ENCODE data around the gene CGB2. TPM values are rescaled to one million over a fixed set of nuclear protein-coding genes. Genes with fewer than 3 reads are reported as not detected.

CGB2 gene
- total and polyA plus RNA-seq, 4 experiments from 2014 or later, result not detected

DNA sequence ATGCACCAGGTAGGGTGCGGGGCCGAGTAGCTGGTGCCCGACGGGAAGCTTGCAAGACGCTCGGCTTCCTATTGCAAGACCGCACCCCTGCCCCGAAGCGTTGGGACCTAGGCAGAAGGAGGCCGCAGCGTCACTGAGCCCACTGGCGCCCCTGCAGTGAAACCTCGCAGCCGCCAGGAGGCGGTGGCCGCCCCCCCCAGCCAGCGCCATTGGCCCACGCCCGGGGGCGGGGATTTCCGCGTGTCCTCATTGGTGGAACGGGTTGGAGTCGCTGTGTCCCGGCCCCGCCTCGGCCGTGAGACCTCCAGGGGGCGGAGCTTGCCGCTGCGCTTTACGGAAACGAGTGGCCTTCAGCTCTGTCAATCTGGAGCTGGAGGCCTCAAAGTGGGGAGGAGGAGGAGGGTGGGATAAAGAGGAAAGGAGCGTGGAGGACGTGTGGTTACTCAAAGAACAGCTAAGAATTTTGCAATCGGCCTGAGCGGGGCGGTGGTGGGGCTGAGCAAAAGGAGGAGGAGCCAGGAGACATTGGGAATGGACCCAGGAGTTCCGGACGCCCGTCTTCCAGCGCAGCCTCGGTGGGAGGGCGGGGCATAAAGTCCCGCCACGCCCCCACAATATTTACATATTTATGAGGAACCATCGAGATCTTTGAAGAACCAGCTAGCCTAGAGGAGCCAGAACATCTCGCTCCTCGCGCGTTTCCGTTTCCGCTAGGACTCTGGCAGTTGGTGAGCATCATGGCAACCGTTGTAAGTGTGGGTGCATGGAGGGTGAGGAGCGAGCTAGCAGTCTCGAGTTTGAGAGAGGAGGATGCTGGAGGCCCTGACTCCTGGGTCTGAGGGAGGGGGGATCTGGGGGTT lies 38.3 kb upstream of the CGB2 start, which contains the start of the genes GYS1 and RUVBL2:
GYS1 (minus strand) TSS at position 135 of the 860 bp plus-strand sequence. CDS start 197 bp downstream, outside the sequence.
RUVBL2 (plus strand) TSS at position 713 of the 860 bp plus-strand sequence; CDS start at position 738, 25 bp downstream.
- H3K4me3 Mint-ChIP-seq, result peak within 1 kb of the TSS; percentile 90 to 98 (median 96)
- no peaks in the 10 kb centered on the region for H3K9me3 Mint-ChIP-seq
- peak within 1 kb of the TSS; percentile 91 to 98 for H3K4me3 ChIP-seq (ENCODE audit: low read length in 2 of 2)
- peak within 1 kb of the TSS; percentile 82 for H3K27ac ChIP-seq (ENCODE audit: low read depth, low read length)
- intact Hi-C loops (cut with micrococcal nuclease), result loop anchor here (1.0 to 10.0 kb wide), 10 partner anchors 25 to 647 kb away; partner anchors contain the start of genes C19orf73, CGB7, DBP and PPFIA3
- peaks cover 30% of the 10 kb centered on the region for H3K4me1 ChIP-seq (ENCODE audit: insufficient read depth, low read length)
- no peaks in the 10 kb centered on the region for H3K36me3 ChIP-seq (ENCODE audit: insufficient read depth, low read length)
- H3K27me3 ChIP-seq (ENCODE audit: insufficient read depth, low read length), result no peaks in the 10 kb centered on the region
- no peaks in the 10 kb centered on the region for H3K27me3 Mint-ChIP-seq
- peaks cover 23 to 56% (median 31%) of the 10 kb centered on the region in 4 donors for H3K4me1 Mint-ChIP-seq
- ChIA-PET CTCF (ENCODE audit: partially characterized antibody) (interaction anchor here (0.6 to 2.4 kb wide), 53 partner anchors 9 to 783 kb away, joined by 3 to 21 read pairs (median 4); partner anchors contain the start of genes BAX, CA11, FTL and HSD17B14), POLR2A (ENCODE audit: partially characterized antibody) (interaction anchor here (0.7 to 4.1 kb wide), 36 partner anchors 9 to 820 kb away, joined by 3 to 68 read pairs (median 4); partner anchors contain the start of genes BAX, CA11, CGB7 and DHDH)
- peak within 1 kb of the TSS; percentile 84 to 99 (median 98) for H3K27ac Mint-ChIP-seq
- peak; percentile 99 to 100 (median 99) for DNase-seq
- no peaks in the 10 kb centered on the region for H3K9me3 ChIP-seq (ENCODE audit: control insufficient read depth in 1 of 2, low read length in 2 of 2)
- H3K36me3 Mint-ChIP-seq, result peaks cover 4 to 20% of the 10 kb centered on the region in 2 donors

DNA sequence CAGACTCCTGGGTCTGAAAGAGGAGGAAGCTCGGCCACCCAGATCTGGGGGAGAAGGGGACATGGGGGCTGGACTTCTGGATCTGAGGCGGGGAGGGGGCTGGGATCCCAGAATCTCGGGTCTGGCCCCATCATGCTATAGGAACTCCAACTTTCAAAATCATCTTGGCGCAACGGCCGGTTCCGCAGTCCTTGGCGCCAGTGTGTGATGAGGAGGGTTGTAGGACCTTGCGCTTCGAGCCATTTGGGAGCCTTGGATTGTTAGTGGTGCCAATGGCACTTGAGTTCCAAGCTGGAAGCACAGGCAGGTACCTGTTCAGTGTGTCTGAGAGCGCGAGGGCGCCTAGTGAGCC lies 37.7 kb upstream of the CGB2 start:
- no peak for DNase-seq
- intact Hi-C loops (cut with micrococcal nuclease), result loop anchor here (5.0 to 10.0 kb wide), 2 partner anchors 61 to 357 kb away; partner anchors contain the start of genes CGB7 and DBP
- Histone ChIP-seq H3K27me3 (ENCODE audit: insufficient read depth, low read length) (no peaks in the 10 kb centered on the region), H3K27ac (ENCODE audit: low read depth, low read length) (peak overlapping the region; percentile 82), H3K4me1 (ENCODE audit: insufficient read depth, low read length) (peaks cover 30% of the 10 kb centered on the region), H3K4me3 (ENCODE audit: low read length in 2 of 2) (peak overlapping the region; percentile 80 to 91), H3K36me3 (ENCODE audit: insufficient read depth, low read length) (no peaks in the 10 kb centered on the region), H3K9me3 (ENCODE audit: control insufficient read depth in 1 of 2, low read length in 2 of 2) (no peaks in the 10 kb centered on the region)
- Mint-ChIP-seq H3K27ac (peak overlapping the region; percentile 84 to 99 (median 98)), H3K4me3 (peak overlapping the region; percentile 90 to 98 (median 96)), H3K27me3 (no peaks in the 10 kb centered on the region), H3K36me3 (peaks cover 4 to 15% of the 10 kb centered on the region in 2 donors), H3K4me1 (peaks cover 23 to 56% (median 31%) of the 10 kb centered on the region in 4 donors), H3K9me3 (no peaks in the 10 kb centered on the region)
- CTCF ChIA-PET (ENCODE audit: partially characterized antibody), result interaction anchor here (0.7 to 2.4 kb wide), 37 partner anchors 8 to 782 kb away, joined by 3 to 21 read pairs (median 5); partner anchors contain the start of genes BAX, FTL, LIN7B and NUCB1
- POLR2A ChIA-PET (ENCODE audit: partially characterized antibody), result interaction anchor here (0.7 to 4.1 kb wide), 25 partner anchors 9 to 819 kb away, joined by 3 to 68 read pairs (median 5); partner anchors contain the start of genes BAX, CA11, CGB7 and FTL

DNA sequence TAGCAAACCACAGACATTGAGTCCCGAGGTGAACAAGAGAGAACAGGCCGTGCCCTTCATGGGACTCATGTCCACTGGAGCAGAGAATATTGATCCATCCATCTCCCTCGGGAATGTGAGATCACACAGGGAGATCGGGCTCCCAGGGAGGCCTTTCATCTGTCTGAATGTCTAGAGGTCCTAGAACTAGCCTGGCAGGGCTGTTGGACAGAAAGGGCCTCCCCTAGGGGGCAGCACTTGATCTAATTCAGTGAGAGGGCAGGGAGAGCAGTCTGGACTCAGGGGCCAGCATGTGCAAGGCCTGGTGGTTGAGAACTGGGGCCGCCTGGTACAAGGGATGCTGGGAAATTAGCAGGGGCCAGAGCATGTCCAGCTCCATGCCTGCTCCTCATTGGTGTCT lies 33.7 kb upstream of the CGB2 start:
- peaks cover 12% of the 10 kb centered on the region for H3K4me1 ChIP-seq (ENCODE audit: insufficient read depth, low read length)
- no peak overlapping the region for H3K4me3 ChIP-seq (ENCODE audit: low read length in 2 of 2)
- no peak overlapping the region for H3K4me3 Mint-ChIP-seq
- no peaks in the 10 kb centered on the region for H3K27me3 ChIP-seq (ENCODE audit: insufficient read depth, low read length)
- H3K4me1 Mint-ChIP-seq, result peaks cover 14 to 40% (median 23%) of the 10 kb centered on the region in 4 donors
- H3K36me3 Mint-ChIP-seq, result peaks cover 0 to 14% of the 10 kb centered on the region in 2 donors
- H3K27ac Mint-ChIP-seq, result peak overlapping the region in 3 of 7 donors; percentile 2 to 57 (median 13)
- POLR2A ChIA-PET (ENCODE audit: partially characterized antibody), result interaction anchor here (1.7 kb wide), 1 partner anchor 20 kb away, joined by 7 read pairs; no protein-coding TSS in a partner anchor
- no peaks in the 10 kb centered on the region for H3K9me3 ChIP-seq (ENCODE audit: control insufficient read depth in 1 of 2, low read length in 2 of 2)
- CTCF ChIA-PET (ENCODE audit: partially characterized antibody), result interaction anchor here (0.6 to 3.3 kb wide), 14 partner anchors 11 to 201 kb away, joined by 3 to 24 read pairs (median 4); no protein-coding TSS in a partner anchor
- no peaks in the 10 kb centered on the region for H3K27me3 Mint-ChIP-seq
- H3K27ac ChIP-seq (ENCODE audit: low read depth, low read length), result no peak overlapping the region
- intact Hi-C loops (cut with micrococcal nuclease), result loop anchor here (2.0 to 10.0 kb wide), 2 partner anchors 57 to 201 kb away; partner anchors contain the start of gene CGB7
- peak in 2 of 5 donors; percentile 22 to 43 for DNase-seq
- H3K36me3 ChIP-seq (ENCODE audit: insufficient read depth, low read length), result no peaks in the 10 kb centered on the region
- H3K9me3 Mint-ChIP-seq, result no peaks in the 10 kb centered on the region

DNA sequence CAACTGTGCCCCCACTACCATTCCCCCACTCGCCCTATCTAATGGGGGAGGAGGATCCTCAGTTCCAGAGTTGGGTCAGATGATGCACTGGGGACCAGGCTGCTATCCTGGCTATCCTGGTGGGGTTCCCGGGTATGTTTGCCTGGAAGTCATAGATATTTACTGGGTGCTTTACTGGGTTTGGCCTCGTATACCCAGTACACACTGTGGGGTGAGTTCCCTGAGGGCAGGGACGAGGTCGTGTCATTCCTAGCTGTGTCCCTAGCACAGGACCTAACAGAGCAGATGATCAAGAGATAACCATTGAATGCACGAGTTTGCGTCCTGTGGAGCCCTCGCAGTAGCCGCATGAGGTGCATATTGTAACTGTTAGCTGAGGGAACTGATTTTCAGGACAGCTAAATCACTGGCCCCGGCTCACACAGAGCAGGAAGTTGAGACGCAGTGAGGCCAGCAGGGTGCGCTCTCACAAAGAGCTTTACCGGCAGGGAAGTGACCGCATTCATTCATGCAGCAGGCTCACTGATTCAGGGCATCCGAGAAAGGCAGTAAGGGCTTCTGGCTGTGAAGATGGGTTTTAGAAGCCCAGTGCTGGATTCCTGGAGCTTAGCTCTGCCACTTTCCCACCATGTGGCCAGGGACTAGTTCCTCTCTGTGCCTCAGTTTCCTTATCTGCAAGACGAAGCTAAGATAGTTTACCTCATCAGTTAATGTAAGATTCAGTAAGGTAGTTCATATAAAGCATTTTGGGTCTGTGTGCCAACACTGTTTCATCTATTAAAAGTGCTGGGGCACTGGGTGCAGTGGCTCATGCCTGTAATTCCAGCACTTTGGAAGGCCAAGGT lies 32.0 kb upstream of the CGB2 start:
- H3K27me3 ChIP-seq (ENCODE audit: insufficient read depth, low read length), result no peaks in the 10 kb centered on the region
- ChIA-PET CTCF (ENCODE audit: partially characterized antibody) (interaction anchor here (0.8 to 3.6 kb wide), 20 partner anchors 8 to 204 kb away, joined by 3 to 24 read pairs (median 4); no protein-coding TSS in a partner anchor), POLR2A (ENCODE audit: partially characterized antibody) (interaction anchor here (0.7 to 1.4 kb wide), 4 partner anchors 12 to 98 kb away, joined by 3 to 8 read pairs (median 4); no protein-coding TSS in a partner anchor)
- H3K4me3 ChIP-seq (ENCODE audit: low read length in 2 of 2), result no peak overlapping the region
- no peaks in the 10 kb centered on the region for H3K36me3 ChIP-seq (ENCODE audit: insufficient read depth, low read length)
- H3K27ac ChIP-seq (ENCODE audit: low read depth, low read length), result no peak overlapping the region
- Mint-ChIP-seq H3K27ac (peak overlapping the region in 1 of 7 donors; percentile 46), H3K9me3 (no peaks in the 10 kb centered on the region), H3K4me1 (peaks cover 7 to 24% (median 15%) of the 10 kb centered on the region in 4 donors), H3K4me3 (peak overlapping the region in 1 of 8 donors; percentile 8), H3K27me3 (no peaks in the 10 kb centered on the region), H3K36me3 (peaks cover 7 to 16% of the 10 kb centered on the region in 2 donors)
- intact Hi-C loops (cut with micrococcal nuclease), result loop anchor here (2.0 to 10.0 kb wide), 2 partner anchors 55 to 199 kb away; partner anchors contain the start of gene CGB7
- peaks cover 3% of the 10 kb centered on the region for H3K4me1 ChIP-seq (ENCODE audit: insufficient read depth, low read length)
- DNase-seq, result peak; percentile 64 to 76 (median 69)
- H3K9me3 ChIP-seq (ENCODE audit: control insufficient read depth in 1 of 2, low read length in 2 of 2), result no peaks in the 10 kb centered on the region

DNA sequence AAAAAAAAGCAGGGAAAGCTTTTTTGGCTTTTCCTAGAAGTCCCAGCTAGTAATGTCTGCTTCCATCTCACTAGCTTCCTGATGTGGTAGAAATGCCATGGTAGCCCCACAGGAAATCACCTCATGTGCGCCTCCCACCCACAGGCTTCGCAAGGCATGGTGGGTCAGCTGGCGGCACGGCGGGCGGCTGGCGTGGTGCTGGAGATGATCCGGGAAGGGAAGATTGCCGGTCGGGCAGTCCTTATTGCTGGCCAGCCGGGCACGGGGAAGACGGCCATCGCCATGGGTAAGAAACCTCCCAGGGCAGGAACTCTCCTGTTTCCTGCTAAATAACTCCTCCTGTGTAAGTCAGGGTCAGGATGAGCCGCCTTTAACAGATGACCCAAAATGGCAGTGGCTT lies 27.6 kb upstream of the CGB2 start:
- no peaks in the 10 kb centered on the region for H3K9me3 Mint-ChIP-seq
- H3K4me3 Mint-ChIP-seq, result no peak overlapping the region
- no peaks in the 10 kb centered on the region for H3K9me3 ChIP-seq (ENCODE audit: control insufficient read depth in 1 of 2, low read length in 2 of 2)
- ChIA-PET POLR2A (ENCODE audit: partially characterized antibody) (interaction anchor here (0.7 kb wide), 1 partner anchor 10 kb away, joined by 4 read pairs; no protein-coding TSS in a partner anchor), CTCF (ENCODE audit: partially characterized antibody) (interaction anchor here (0.9 to 1.2 kb wide), 2 partner anchors 11 to 14 kb away, joined by 4 to 5 read pairs; partner anchors contain the start of genes GYS1 and RUVBL2)
- no peak for DNase-seq
- no peak overlapping the region for H3K27ac ChIP-seq (ENCODE audit: low read depth, low read length)
- no peak overlapping the region for H3K4me3 ChIP-seq (ENCODE audit: low read length in 2 of 2)
- H3K36me3 ChIP-seq (ENCODE audit: insufficient read depth, low read length), result peaks cover 11% of the 10 kb centered on the region
- peaks cover 10 to 33% of the 10 kb centered on the region in 2 donors for H3K36me3 Mint-ChIP-seq
- peaks cover 3 to 8% (median 7%) of the 10 kb centered on the region in 4 donors for H3K4me1 Mint-ChIP-seq
- no peaks in the 10 kb centered on the region for H3K4me1 ChIP-seq (ENCODE audit: insufficient read depth, low read length)
- intact Hi-C loops (cut with micrococcal nuclease), result no loop called here
- no peaks in the 10 kb centered on the region for H3K27me3 Mint-ChIP-seq
- H3K27ac Mint-ChIP-seq, result no peak overlapping the region
- no peaks in the 10 kb centered on the region for H3K27me3 ChIP-seq (ENCODE audit: insufficient read depth, low read length)

DNA sequence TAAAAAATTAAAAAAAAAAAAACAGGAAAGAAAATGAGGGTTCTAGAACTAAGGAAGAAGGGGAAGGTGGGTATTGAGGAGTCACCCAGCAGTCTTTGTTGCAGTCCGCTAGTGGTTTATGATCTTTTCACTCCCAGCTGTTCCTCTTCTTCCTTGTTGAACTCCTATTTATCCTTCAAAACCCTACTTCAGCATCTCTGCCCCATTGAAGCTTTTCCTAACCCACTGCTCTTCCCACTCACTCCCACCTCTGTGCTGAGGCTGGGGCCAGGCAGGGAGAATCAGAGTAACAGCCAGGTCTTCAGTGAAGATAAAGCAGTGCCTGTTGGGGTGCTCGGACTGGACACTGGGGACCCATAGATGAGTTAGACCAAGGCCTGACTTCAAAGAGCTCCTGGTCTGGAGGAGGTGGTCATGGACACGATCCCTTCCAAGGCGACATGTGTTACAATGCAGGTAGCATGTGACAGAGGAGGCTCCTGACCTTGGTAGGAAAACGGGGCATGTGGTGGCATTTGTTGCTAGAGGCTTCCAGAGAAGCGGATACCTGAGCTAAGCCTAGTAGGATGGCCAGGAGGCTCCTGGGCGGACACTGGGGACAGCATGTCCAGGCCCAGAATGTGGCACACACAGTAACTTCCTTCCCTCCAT lies 26.6 kb upstream of the CGB2 start:
- peaks cover 12 to 34% of the 10 kb centered on the region in 2 donors for H3K36me3 Mint-ChIP-seq
- ChIA-PET CTCF (ENCODE audit: partially characterized antibody) (no interaction called here), POLR2A (ENCODE audit: partially characterized antibody) (no interaction called here)
- no peak overlapping the region for H3K4me3 Mint-ChIP-seq
- H3K27me3 Mint-ChIP-seq, result no peaks in the 10 kb centered on the region
- peaks cover 11% of the 10 kb centered on the region for H3K36me3 ChIP-seq (ENCODE audit: insufficient read depth, low read length)
- no peaks in the 10 kb centered on the region for H3K9me3 ChIP-seq (ENCODE audit: control insufficient read depth in 1 of 2, low read length in 2 of 2)
- no peak overlapping the region for H3K4me3 ChIP-seq (ENCODE audit: low read length in 2 of 2)
- no peaks in the 10 kb centered on the region for H3K27me3 ChIP-seq (ENCODE audit: insufficient read depth, low read length)
- H3K4me1 ChIP-seq (ENCODE audit: insufficient read depth, low read length), result no peaks in the 10 kb centered on the region
- no peak for DNase-seq
- no peak overlapping the region for H3K27ac ChIP-seq (ENCODE audit: low read depth, low read length)
- H3K4me1 Mint-ChIP-seq, result peaks cover 0 to under 1% (median 0%) of the 10 kb centered on the region in 4 donors
- no peak overlapping the region for H3K27ac Mint-ChIP-seq
- intact Hi-C loops (cut with micrococcal nuclease), result no loop called here
- H3K9me3 Mint-ChIP-seq, result no peaks in the 10 kb centered on the region

Data from CD4-positive, alpha-beta memory T cell (primary cell).